GM19238 (cell line): ENCODE measurements around the gene MEIOB.

Experiments used
- DNase-seq: peaks from one replicate; pipeline ENCODE4 v3.0.0; 2011; ENCODE audit warnings: low spot score; ENCODE audit not compliant: insufficient read length

MEIOB gene

DNA sequence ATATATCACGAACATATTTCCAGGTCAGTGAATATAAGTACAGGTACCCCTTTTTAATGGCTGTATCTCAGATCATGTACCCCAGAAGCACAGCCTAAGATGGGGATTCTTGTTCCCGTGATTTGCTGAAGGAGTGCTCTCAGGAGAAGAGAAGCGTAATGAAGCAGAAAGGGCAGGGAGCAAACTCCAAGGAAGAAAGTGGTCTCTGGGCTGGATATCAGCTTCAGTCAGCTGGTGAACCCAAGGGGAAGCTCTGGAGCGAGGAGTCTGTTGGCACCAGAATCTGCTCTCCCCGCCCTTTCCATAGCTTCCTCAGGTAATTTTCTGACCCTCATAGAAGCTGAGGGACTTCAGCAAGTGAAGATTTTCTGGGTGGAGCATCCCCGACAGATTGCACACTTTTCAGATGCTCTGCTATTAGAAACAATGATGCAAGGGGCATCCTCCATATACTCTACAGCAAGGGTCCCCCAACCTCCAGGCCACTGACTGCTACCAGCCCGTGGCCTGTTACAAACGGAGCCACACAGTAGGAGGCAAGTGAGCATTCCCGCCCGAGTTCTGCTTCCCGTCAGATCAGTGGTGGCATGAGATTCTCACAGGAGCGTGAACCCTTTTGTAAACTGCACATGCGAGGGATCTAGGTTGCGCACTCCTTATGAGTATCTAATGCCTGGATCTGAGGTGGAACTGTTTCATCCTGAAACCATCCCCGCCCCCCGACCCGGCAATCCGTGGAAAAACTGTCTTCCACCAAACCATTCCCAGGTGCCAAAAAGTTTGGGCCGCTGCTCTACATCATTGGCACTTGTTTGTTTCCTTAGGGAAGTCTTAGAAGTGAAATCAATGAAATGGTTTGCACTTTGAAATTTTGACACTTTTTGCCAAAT lies 40.5 kb downstream of the MEIOB start:
- DNase-seq = no peak

DNA sequence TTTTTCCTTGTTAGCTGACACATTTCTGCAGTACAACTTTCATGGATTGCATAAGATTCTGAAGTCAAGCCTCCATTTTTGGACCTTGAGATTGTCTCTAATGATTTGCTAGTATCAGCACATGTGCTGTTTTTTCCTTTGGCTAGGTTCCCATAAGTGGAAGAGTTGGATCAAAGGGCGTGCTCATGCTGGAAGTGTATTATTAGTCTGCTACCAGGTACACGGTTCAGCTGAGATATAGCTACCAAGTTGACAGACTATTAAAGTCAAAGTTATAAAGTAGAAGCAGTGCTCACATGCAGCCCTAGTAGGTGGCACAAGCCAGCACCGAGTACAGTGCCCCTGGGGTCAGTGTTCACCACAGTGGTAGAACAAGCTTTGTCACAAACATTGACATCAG lies 41.8 kb downstream of the MEIOB start:
- no peak for DNase-seq

DNA sequence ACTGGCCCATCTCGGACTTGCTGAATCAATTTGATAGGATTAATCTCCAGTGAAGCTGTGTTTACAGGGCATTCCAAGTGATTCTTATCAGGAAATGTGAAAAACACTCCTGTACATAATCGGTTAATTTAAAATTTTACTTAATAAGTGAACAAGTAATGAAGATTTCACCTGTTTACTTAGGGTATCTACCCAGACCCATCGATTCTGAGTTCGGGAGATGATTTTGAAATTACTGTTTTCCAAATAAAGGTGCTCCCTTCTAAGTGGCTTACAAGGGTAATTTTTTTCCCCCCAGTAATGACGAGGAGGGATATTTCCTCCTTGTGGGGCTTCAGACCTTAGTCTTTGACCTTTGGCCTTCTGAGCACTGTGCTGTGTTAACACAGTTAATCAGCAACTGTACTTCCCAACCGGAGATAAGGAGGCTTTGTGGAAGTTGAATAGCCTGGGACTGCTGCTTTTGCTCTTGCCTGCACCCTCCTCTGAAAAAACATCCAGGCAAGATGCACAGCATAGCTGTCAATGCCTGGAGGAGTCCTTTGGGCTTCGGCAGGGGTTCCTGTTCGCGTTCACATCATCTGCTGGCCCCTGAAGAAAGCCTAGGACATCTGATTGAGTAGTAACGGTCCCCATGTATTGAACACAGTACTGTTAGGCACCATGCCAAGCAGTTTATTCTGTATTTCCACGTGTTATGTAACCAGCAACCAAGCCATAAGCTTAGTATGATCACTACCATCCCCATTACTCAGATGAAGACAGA lies 43.1 kb downstream of the MEIOB start:
- DNase-seq = no peak

DNA sequence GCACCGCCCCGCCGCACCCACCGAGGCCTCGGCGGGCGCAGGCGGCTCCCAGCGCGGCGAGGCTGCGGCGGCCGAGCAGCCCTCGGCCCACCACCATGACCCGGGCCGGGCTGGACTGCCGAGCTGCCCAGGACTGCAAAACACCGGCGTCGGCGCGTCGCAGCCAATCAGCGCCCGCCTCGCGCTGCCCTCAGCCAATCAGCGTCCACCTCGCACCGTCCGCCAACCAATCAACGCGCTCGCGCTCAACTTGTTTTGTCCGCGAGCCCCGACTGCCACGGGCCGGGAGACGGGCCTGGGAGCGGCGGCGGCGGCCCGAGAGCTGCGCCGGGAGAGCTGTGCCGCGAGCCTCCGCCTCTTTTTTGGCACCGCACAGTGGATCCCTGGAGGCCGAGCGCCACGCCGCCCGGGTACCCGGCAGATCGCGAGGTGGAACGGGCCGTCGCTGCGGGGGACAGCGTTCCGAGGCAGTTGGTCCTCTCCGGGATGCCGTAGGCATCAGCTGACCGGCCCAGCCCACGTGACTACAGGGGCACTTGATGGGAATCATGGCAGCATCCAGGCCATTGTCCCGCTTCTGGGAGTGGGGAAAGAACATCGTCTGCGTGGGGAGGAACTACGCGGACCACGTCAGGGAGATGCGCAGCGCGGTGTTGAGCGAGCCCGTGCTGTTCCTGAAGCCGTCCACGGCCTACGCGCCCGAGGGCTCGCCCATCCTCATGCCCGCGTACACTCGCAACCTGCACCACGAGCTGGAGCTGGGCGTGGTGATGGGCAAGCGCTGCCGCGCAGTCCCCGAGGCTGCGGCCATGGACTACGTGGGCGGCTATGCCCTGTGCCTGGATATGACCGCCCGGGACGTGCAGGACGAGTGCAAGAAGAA lies 45.0 kb downstream of the MEIOB start, which contains the start of the genes FAHD1 and HAGH:
TSS of gene FAHD1 (plus strand) at position 516 of the 883 bp plus-strand sequence. CDS start at position 549, 33 bp downstream.
TSS of gene HAGH (minus strand) at position 135 of the 883 bp plus-strand sequence. CDS start at position 97, 38 bp downstream.
- DNase-seq = peak; percentile 99

DNA sequence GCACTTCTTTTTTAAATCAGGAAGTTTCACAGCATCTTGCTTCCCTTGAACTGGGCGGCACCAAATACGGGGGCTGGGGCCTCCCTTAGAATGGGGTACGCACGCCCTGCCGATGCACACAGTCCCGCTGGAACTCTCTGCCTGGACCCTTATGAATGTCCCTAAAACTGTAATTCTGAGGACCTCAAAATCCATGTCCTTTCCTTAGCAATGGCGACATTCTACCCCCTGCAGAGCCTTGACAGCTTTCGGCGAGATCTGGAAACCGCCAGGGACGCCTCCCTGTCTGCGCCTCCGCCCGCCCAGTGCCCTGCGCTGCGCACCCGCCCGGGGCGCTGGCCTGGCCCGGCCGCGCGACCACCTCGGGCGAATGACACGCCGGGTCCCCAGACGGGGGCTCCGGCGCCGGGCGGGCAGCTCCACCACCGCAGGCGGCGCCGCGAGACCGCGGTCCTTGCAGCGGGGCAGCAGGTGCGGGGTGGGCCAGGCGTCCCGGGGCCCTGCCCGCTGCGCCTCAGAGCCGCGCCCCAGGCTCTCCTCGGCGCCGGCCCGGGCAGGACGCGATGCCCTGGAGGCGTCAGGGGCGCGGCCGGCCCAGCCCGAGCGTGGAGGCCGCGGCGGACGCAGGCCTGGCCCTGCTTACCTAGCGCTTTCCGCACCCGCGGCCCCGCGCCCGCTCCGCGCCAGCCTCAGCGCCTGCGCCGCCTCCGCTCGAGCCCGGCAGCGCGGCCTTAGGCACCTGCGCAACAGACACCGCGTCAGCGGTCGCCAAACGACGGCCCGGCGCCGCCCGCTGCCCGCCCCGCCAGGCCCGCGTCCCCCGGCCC lies 45.9 kb downstream of the MEIOB start:
- DNase-seq = peak; percentile 84

DNA sequence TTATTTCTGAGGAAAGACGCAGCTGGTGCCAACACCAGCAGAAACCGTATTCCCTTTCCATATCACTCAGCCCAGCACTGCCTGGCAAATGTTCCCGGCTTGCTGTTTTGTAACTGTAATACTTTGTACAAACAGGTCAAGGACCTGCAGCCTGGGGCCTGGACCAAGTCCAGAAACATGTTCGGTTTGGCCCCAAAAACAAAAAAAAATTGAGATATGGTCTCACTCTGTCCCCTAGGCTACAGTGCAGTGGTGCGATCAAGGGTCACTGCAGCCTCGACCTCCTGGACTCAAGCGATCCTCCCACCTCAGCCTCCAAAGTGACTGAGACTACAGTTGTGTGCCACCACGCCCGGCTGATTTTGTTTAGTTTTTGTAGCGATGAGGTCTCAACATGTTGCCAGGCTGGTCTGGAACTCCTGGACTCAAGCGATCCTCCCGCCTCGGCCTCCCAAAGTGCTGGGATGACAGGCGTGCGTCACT lies 46.5 kb downstream of the MEIOB start:
- no peak for DNase-seq

DNA sequence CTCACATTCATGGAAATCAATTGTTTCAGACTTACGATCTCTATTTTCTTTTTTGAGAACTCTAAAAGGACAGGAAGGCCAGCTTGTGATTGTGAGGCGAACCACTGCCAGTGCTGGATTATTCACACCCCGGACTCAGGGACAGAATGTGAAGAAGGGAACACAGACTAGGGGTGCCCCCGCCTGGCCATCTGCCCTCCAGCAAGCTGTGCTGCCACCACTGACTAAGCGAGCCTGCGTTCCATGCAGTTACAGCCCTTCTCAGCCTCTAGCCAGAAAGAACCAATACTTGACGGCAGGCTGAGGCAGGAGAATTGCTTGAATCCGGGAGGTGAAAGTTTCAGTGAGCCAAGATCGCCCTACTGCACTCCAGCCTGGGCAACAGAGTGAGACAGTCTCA lies 48.1 kb downstream of the MEIOB start:
- DNase-seq = no peak

DNA sequence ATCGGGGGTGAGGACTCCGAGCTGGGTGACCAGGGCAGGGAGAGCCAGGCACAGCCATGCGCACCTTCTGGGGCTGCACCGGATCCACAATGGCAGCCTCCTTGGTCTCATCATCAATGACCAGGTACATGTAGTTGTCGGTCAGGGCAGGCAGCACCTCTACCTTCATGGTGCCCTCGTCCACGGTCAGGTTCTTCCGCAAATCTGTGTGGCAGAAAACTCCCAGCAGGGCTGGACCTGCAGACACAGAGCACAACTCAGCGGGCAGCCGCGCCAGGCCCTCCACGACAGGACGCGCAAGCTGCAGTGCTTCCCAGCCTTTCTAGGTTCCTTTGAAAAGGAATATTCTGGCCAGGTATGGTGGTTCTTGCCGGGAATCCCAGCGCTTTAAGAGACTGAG lies 49.2 kb downstream of the MEIOB start:
- DNase-seq = no peak

DNA sequence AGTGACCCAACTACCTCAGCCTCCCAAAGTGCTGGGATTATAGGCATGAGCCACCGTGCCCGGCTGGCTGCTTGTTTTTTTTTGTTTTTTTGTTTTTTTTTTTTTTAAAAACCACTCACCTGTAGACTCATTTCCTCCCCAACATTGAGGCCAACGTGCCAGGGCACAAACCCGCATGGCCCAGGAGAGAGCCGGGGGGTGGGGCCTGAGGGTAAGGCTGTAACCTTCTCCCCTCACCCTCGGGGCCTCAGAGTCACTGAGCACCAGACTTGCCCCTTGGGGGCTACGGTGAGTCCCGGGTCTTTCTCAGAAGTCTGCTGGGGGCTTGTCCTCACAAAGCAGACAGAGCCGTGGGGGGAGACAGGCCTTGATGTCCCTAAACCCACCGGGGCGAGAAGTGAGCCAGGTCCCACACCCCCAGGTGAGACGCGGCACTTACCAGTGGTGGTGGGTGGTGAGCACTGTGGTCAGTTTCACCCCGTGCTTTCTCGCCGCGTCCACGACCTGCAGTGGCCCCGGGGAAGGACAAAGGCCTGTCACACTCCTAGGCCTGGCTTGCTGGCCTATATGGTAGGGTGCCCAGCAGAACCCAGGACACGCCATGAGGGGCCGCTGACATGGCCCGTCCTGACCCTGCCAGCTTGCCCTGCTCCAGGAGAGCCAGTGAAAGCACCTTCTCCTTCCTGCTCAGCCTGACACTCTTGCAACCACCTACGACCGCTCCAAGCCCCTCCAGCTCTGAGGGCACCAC lies 49.9 kb downstream of the MEIOB start:
- no peak for DNase-seq

DNA sequence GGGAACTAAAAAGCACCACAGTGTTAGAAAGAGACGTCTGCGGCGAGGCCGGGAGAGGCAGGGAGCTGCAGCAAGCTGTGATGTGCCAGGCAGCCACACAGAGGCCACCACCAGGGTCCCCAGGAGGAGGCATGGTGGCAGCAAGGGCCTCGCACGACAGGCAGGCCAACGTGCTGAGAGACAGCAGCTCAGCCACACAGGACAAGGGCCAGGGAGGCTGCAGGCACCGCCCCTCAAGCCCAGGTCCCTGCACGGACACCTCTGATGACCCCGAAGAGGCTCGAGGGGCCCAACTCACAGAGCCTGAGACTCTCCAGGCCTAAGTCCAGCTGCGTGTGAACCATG lies 51.0 kb downstream of the MEIOB start:
- DNase-seq = no peak

DNA sequence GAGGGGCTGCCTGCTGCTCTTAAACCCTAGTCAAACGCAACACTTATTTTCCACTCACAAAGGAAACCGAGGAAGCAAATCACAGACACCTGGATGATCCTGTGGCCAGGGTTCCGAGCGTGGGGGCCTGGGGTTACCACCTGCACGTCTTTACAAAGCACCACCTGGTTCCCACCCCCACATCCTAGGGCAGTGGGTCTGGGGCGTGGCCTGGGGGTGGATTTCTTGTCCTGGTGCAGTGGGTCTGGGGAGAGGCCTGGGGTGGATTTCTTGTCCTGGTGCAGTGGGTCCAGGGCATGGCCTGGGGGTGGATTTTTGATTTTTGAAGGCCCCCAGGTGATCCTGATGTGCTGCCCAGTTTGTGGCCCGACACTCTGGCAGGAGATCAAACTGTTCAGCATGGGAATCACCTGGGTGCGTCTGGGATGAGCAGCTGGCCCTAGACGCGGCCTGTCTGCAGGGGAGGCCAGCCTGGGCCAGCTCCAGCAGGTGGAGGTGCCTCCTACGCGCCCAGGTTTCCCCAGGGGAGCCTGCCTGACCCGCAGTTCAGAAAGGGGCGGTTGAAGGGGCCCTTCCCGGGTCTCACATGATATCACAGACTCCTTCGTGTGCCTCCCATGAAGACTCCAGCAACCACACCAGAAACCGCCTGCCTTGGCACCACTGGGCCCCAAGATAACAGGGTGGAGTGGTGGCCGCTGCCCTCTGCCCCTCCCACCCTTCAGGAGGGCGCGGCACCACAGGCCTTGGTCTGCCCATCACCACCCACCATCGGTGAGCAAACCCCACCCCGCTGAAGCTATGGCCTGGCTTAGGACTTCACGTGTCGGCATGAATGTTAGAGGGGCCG lies 51.6 kb downstream of the MEIOB start:
- no peak for DNase-seq

DNA sequence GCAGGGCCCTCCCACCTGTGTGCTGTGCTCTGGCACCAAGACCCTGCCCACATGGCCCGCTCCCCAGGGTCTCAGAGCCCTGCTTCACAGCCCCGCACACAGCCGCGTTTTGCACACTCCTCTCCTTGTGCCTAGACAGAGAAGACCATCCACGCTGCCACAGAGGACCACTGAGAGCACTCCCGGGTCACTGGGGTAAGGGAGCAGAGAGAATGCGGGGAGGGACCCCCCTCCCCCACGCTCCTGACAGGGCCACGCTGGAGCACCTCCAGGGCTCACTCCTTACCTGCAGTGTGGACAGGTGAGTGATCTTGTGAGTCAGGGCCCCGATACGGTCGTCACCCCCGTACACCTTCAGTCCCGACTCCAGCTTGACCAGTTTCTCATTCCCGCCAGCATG lies 52.4 kb downstream of the MEIOB start:
- no peak for DNase-seq

DNA sequence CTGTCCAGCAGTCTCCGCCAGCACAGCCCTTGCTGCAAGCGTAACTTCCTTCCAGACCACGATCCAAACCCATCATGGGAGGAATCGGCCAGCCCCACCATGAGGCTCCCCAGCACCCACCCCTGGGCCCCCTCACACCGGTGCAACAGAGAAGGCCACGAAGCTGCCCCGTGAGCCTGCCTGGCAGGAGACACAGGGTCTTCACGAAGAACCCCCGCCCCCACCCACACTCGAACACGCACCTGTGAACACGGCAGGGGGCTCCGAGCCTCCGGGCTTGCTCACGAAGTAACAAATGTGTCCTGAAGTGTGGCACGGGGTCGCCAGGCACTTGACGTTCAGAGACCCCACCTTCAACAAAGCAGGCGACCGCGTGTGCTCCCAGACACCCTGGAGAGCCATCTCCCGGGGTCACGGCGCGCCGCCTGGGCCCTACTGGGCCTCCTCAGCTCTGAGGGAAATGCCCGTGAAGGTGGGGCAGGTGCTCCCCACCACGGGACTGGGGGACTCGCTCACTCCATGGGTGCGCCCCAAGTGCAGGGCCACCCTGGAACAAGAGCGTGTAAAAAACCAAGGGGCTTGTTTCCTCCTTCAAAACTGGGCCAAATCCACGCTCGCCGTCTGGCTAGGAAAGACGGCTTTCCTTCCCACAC lies 53.0 kb downstream of the MEIOB start:
- no peak for DNase-seq

DNA sequence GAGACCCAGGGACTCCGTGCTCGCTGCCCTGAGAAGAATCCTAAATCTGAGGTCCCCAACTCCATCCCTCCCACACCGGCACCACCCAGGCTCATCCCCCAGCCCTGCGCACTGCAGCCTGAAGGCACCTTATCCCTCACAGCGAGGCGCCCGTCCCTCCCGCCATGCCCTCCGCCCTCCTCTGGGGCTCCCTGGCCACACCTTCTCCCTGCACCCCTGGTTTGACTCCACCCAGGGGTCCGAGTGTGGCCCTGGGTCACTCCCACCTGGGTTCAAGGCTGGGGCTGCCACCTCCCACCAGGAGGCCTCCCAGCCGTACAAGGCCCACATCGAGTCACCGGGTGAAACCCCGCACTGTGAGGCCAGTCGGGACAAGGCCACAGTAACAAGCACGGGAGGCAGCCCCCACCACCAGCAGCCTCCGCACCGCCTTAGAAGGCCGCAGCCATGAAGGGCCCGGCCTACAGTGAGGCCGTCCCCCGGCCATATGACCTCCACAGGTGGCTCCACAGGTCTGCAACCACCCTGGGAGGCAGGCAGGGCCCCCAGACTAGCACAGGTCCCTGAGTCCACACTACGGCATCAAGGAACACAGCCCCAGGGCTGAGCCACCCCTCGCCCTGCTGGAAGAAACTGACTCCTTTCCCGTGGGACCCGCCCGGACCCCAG lies 53.6 kb downstream of the MEIOB start:
- DNase-seq = no peak

DNA sequence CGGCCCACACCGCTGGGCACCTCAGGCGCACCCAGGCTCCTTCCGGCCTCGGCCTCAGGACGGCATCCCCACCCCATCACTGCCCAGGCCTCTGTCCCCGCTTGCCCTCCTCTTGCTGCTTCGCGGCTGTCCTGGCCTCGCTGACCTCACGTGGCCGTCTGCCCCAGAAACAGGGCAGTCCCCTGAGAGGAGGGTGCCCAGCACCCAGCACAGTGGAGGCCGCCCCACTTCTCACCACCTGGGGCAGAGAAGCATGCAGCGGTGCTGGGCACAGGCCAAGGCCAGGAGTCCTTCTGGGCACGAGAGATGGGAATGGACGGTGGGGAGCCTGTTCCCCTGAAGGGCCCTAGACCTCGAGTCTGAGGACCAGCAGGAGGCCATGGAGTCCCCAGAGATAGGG lies 54.2 kb downstream of the MEIOB start:
- no peak for DNase-seq

DNA sequence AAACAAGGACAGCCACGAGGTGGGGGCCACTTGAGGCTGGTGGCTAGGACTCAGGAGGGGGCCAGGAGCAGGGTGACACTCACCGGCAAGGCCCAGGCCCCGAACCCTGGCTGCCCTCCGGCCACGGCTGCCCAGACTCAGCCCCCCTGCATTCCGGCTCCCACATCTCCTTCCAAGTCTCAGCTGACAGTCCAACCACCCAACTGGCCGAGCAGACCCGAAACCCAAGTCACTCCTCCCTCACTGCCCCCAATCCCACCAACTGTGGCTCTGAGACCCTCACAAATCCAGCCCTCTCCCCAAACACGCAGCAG lies 54.7 kb downstream of the MEIOB start:
- no peak for DNase-seq

DNA sequence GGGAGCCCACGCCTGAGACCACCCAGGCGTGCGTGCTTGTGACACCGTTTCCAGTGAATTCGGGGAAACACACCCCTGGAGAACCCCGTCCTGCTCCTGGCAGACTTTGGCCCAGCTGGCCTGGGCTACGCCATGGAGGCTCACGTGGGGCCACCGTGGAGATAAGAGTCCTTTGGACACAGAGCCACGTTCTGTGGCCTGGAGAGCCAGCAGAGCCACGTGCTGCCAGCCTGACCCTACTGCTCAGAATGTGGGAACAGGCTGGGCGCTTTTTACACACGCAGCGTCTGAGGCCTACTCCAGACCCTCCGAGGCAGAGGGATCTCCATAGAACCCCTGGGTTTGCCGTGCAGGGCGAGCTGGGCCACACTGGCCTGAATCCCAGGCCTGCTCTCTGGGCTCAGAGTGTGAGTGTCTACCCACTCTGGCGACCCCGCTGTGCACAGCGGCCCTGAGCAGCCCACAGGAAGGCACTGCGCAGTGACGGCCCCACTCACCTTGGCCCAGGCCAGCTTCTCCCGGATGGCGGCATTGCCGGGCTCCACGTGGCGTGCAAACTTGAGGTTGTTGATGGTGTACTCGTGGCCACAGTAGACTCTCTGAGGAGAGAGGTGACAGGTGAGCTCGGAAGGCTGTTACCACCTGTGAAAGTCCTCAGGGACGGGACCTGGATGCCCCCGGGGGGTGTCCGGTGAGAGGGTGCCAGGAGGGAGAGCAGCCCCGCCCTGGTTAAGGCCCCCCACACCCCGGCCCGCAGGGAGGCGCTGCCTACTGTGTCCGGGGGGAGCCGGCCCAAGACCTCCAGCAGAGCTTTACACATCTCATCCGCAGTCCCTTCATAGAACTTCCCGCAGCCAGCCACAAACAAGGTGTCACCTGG lies 55.3 kb downstream of the MEIOB start:
- DNase-seq = no peak
